Osteocyte (in vitro differentiated cells): ENCODE measurements around the gene FRMD4B. TPM values are rescaled to one million over a fixed set of nuclear protein-coding genes. Genes with fewer than 3 reads are reported as not detected.

ENCODE experiments used
- DNase-seq: peaks from one replicate; pipeline ENCODE4 v3.0.0; 2021; ENCODE audit warnings: mixed read lengths; ENCODE audit not compliant: unreplicated experiment; ENCODE audit errors: extremely low spot score
- H3K27ac Mint-ChIP-seq: one replicate; pipeline ENCODE4 v1.8.0; 2021; ENCODE audit warnings: mild to moderate bottlenecking, mixed read lengths; ENCODE audit not compliant: unreplicated experiment
- H3K27me3 Mint-ChIP-seq: one replicate; pipeline ENCODE4 v1.8.0; 2021; ENCODE audit warnings: mixed read lengths; ENCODE audit not compliant: unreplicated experiment
- H3K36me3 Mint-ChIP-seq: one replicate; pipeline ENCODE4 v1.8.0; 2021; ENCODE audit warnings: mixed read lengths; ENCODE audit not compliant: unreplicated experiment
- H3K4me1 Mint-ChIP-seq: one replicate; pipeline ENCODE4 v1.8.0; 2021; ENCODE audit warnings: mixed read lengths; ENCODE audit not compliant: unreplicated experiment
- H3K4me3 Mint-ChIP-seq: one replicate; pipeline ENCODE4 v1.8.0; 2021; ENCODE audit warnings: mild to moderate bottlenecking, moderate library complexity, mixed read lengths; ENCODE audit not compliant: unreplicated experiment
- H3K9me3 Mint-ChIP-seq: one replicate; pipeline ENCODE4 v1.8.0; 2021; ENCODE audit warnings: mixed read lengths; ENCODE audit not compliant: unreplicated experiment
- total RNA-seq: library from RNA; stranded (reverse); gene quantifications from 2 replicates; pipeline ENCODE4 v1.2.1, GENCODE V29; 2021
- TF ChIP-seq, protein P1 (sequence below): fragments of 200-600 bp; sonication (generic); IDR thresholded peaks from 2 replicates; pipeline ENCODE4 v1.5.0; 2021; ENCODE audit warnings: antibody characterized with exemption, mild to moderate bottlenecking, moderate library complexity

FRMD4B gene
- total RNA-seq, 1 donor from 2014 or later = 1.3 TPM

DNA sequence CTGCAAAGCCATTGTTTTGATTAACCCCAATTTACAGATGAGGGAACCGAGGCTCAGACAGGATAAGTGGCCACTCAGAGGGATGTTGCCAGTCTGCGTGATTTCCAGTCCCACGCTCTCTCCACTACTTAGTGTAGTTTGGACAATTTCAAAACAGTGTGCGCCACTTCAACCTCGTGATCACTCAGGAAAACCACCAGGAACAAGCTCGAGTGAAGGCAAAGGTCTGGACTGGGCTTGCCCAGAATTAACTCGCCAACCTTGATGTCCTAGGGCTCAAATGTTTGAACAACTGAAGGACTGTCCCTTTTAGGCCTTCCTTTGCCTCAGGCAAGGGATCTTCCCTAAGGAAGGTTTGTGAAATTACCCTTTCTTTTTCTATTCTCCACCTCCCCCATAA lies 139.3 kb downstream of the FRMD4B start:
- TF ChIP-seq, protein P1, sequence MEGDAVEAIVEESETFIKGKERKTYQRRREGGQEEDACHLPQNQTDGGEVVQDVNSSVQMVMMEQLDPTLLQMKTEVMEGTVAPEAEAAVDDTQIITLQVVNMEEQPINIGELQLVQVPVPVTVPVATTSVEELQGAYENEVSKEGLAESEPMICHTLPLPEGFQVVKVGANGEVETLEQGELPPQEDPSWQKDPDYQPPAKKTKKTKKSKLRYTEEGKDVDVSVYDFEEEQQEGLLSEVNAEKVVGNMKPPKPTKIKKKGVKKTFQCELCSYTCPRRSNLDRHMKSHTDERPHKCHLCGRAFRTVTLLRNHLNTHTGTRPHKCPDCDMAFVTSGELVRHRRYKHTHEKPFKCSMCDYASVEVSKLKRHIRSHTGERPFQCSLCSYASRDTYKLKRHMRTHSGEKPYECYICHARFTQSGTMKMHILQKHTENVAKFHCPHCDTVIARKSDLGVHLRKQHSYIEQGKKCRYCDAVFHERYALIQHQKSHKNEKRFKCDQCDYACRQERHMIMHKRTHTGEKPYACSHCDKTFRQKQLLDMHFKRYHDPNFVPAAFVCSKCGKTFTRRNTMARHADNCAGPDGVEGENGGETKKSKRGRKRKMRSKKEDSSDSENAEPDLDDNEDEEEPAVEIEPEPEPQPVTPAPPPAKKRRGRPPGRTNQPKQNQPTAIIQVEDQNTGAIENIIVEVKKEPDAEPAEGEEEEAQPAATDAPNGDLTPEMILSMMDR = no peak
- Mint-ChIP-seq H3K27me3 (peaks cover 11% of the 10 kb centered on the region), H3K4me3 (no peak overlapping the region)

DNA sequence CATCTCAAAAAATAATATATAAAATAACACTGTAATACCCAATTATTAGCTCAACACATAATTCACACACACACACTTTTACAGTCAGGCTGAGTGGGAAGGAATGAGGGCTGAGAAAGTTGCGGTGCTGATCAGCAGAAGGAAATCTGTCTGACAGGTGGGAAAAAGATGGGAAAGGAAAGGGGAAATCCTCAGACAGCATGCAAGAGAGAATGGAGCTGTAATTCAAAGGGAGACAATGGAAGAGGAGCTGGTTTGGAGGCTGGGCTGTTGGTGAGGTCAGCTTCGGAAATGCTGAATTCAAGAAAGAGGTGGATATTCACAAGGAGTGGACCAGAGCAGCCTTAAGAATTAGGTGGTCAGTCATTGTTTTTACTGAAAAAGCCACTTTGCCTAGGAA lies 141.8 kb downstream of the FRMD4B start:
- H3K36me3 Mint-ChIP-seq = no peaks in the 10 kb centered on the region
- TF ChIP-seq, protein P1 = no peak
- H3K4me3 Mint-ChIP-seq = no peak overlapping the region
- DNase-seq = no peak
- H3K4me1 Mint-ChIP-seq = peaks cover 9% of the 10 kb centered on the region
- no peak overlapping the region for H3K27ac Mint-ChIP-seq
- peaks cover 8% of the 10 kb centered on the region for H3K27me3 Mint-ChIP-seq
- no peaks in the 10 kb centered on the region for H3K9me3 Mint-ChIP-seq

More for the DNA sequence above, 139.3 kb downstream of the FRMD4B start:
- H3K27ac Mint-ChIP-seq = no peak overlapping the region
- H3K9me3 Mint-ChIP-seq = no peaks in the 10 kb centered on the region
- no peaks in the 10 kb centered on the region for H3K36me3 Mint-ChIP-seq
- H3K4me1 Mint-ChIP-seq = peaks cover 9% of the 10 kb centered on the region
- no peak for DNase-seq

DNA sequence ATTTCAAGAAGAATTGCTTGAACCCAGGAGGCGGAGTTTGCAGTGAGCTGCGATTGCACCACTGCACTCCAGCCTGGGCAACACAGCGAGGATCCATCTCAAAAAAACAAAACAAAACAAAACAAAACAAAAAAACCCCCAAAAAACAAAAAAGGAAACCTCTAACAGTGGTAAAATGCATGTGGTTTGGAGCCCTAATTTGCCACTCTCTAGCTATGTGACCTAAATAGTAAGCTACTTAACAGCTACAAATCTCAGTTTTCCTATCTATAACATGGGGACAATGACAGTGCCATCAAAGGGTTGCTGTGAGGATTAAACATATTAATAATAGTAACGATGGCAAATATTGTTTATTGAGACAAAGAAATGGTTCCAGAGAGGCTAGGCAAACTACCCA lies 144.1 kb downstream of the FRMD4B start:
- no peaks in the 10 kb centered on the region for H3K36me3 Mint-ChIP-seq
- no peak overlapping the region for H3K27ac Mint-ChIP-seq
- H3K4me3 Mint-ChIP-seq = no peak overlapping the region
- TF ChIP-seq, protein P1 = no peak
- H3K27me3 Mint-ChIP-seq = no peaks in the 10 kb centered on the region
- peaks cover 12% of the 10 kb centered on the region for H3K4me1 Mint-ChIP-seq
- no peaks in the 10 kb centered on the region for H3K9me3 Mint-ChIP-seq
- DNase-seq = no peak

DNA sequence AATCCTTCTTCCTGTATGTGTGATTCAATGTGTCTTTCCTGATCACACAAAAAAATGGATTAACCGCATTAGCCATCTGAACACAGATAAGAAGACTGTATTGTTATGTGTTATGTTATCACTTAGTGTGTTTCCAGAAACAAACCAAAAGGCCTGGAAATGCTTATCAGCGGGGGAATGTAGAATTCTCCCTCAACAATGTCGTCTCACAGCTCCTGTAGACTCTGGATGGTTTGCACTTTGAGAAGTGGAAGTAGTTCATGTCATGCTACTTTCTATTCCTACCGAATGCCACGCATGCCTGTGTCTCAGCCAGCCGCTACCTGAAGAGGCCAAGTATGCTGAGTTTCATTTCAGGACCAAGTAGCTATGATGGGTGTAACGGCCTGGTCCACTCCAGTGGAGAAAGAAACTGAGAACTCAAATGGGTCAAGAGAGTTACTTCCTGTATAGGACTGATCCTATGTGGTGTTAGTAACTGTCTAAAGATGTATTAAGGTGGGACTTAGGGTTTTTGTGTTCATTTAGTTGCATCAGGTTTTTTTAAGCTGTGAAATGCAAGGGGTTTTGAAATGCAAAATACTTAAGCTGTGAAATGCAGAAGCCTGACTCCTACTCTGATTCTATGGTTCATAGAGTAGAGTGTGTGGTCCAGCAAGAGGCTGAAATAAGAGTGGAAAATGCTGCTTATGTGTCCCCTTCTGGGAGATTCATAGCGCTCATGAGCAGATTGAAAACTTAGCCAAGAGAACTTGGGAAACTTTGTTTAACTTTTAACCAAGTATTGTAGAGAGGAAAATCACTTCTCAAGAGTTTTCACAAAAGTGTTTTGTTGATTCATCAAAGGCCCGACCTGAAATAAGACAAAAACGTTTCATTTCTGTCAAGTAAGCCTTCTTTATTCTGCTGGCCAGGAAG lies 145.0 kb downstream of the FRMD4B start:
- Mint-ChIP-seq H3K36me3 (no peaks in the 10 kb centered on the region), H3K4me3 (no peak overlapping the region), H3K27ac (no peak overlapping the region), H3K9me3 (no peaks in the 10 kb centered on the region), H3K27me3 (no peaks in the 10 kb centered on the region), H3K4me1 (peaks cover 12% of the 10 kb centered on the region)
- no peak for DNase-seq
- TF ChIP-seq, protein P1 = no peak

DNA sequence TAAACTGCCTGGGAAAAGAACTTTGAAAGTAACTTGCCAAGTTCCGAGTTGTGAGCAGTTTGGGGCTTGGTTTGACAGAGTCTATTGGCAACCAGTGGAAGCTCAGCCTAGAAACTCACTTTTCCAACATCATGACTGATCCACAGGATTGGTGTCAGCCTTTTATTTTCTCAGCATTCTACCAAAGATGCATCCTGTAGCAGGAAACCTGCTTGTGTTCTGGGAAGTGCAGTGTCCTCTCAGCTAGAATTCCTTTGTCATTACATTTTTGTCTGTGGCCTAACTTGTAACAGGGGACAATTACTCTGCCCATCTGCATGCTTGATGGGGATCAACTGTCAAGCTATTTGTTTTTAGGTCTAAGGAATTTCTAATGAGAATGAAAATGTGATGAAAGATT lies 146.8 kb downstream of the FRMD4B start:
- peaks cover 12% of the 10 kb centered on the region for H3K4me1 Mint-ChIP-seq
- no peak overlapping the region for H3K27ac Mint-ChIP-seq
- no peaks in the 10 kb centered on the region for H3K9me3 Mint-ChIP-seq
- no peaks in the 10 kb centered on the region for H3K27me3 Mint-ChIP-seq
- no peaks in the 10 kb centered on the region for H3K36me3 Mint-ChIP-seq
- TF ChIP-seq, protein P1 = no peak
- no peak overlapping the region for H3K4me3 Mint-ChIP-seq
- no peak for DNase-seq
